Activated naive CD8-positive, alpha-beta T cell treated with anti-CD3 and anti-CD28 coated beads, Interleukin-2, amount 10 ng/mL, durations not matched to agents 7 days and 5 days (primary cell): ENCODE results near the gene UBXN11. TPM values are rescaled to one million over a fixed set of nuclear protein-coding genes. Genes with fewer than 3 reads are reported as not detected.

Source experiments
- ATAC-seq: fragments of 150-1000 bp; cut with Tn5 transposase; one replicate; pipeline ENCODE4 v1.10.0; 2021; ENCODE audit warnings: low read depth, moderate library complexity
- POLR2A ChIA-PET: fragments of 350-600 bp; sonication (Branson Sonifier 250); formaldehyde crosslinking; loops from one replicate; lab custom pipeline; 2021; ENCODE audit warnings: antibody characterized with exemption; lab: Charles Lee
- DNase-seq: peaks from one replicate; pipeline ENCODE4 v3.0.0; 2021
- H3K27ac Mint-ChIP-seq: one replicate; pipeline ENCODE4 v1.8.0; 2022; ENCODE audit warnings: mild to moderate bottlenecking, mixed read lengths
- H3K27me3 Mint-ChIP-seq: one replicate; pipeline ENCODE4 v1.8.0; 2022; ENCODE audit warnings: mild to moderate bottlenecking, moderate library complexity, mixed read lengths
- H3K36me3 Mint-ChIP-seq: one replicate; pipeline ENCODE4 v1.8.0; 2021; ENCODE audit warnings: mild to moderate bottlenecking, mixed read lengths
- H3K4me1 Mint-ChIP-seq: one replicate; pipeline ENCODE4 v1.8.0; 2021; ENCODE audit warnings: mixed read lengths
- H3K4me3 Mint-ChIP-seq: one replicate; pipeline ENCODE4 v1.8.0; 2022; ENCODE audit warnings: mild to moderate bottlenecking, moderate library complexity, mixed read lengths
- H3K9me3 Mint-ChIP-seq: one replicate; pipeline ENCODE4 v1.8.0; 2021; ENCODE audit warnings: mixed read lengths
- total RNA-seq, 2 experiments: library from RNA; stranded (reverse); gene quantifications; one replicate each; pipeline ENCODE4 v1.2.3, GENCODE V29; 2021

UBXN11 gene
- total RNA-seq, 2 experiments from 2014 or later, result 60.5 to 64.1 TPM

GRCh38 chr1:26259005-26259404 lies 47.4 kb downstream of the UBXN11 start:
- Mint-ChIP-seq H3K27me3 (no peaks in the 10 kb centered on the region), H3K27ac (no peak overlapping the region), H3K4me3 (no peak overlapping the region), H3K4me1 (peaks cover 3% of the 10 kb centered on the region), H3K9me3 (no peaks in the 10 kb centered on the region), H3K36me3 (peaks cover 50% of the 10 kb centered on the region)
- POLR2A ChIA-PET, result no interaction called here
- DNase-seq (no peak), ATAC-seq (no peak)

GRCh38 chr1:26257222-26257621 lies 49.2 kb downstream of the UBXN11 start:
- DNase-seq, result no peak
- POLR2A ChIA-PET, result no interaction called here
- no peak overlapping the region for H3K27ac Mint-ChIP-seq
- ATAC-seq, result no peak
- peaks cover 4% of the 10 kb centered on the region for H3K4me1 Mint-ChIP-seq
- H3K36me3 Mint-ChIP-seq, result peaks cover 44% of the 10 kb centered on the region
- no peaks in the 10 kb centered on the region for H3K27me3 Mint-ChIP-seq
- no peaks in the 10 kb centered on the region for H3K9me3 Mint-ChIP-seq
- no peak overlapping the region for H3K4me3 Mint-ChIP-seq

GRCh38 chr1:26254404-26254803 lies 52.0 kb downstream of the UBXN11 start:
- Mint-ChIP-seq H3K36me3 (peaks cover 37% of the 10 kb centered on the region), H3K4me3 (no peak overlapping the region), H3K9me3 (no peaks in the 10 kb centered on the region), H3K27ac (no peak overlapping the region), H3K4me1 (peaks cover 4% of the 10 kb centered on the region), H3K27me3 (no peaks in the 10 kb centered on the region)
- ATAC-seq (no peak), DNase-seq (no peak)
- POLR2A ChIA-PET, result no interaction called here

DNA sequence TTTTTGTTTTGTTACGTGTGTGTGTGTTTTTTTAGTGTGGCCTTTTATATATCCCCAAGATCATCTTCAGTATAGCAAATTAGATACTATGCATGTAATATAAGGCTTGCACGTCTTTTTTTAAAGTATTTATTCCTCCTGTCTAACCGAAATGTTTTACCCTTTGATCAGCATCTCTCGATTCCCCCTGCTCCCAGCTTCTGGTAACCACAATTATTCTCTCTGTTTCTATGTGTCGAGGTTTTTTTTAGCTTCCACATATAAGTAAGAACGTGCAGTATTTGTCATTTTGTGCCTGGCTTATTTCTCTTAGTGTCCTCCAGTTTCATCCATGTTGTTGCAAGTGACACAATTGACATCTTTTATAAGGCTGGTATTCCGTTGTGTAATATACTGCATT lies 53.7 kb downstream of the UBXN11 start:
- Mint-ChIP-seq H3K27ac (no peak overlapping the region), H3K4me1 (peaks cover 4% of the 10 kb centered on the region), H3K36me3 (peaks cover 24% of the 10 kb centered on the region), H3K9me3 (no peaks in the 10 kb centered on the region), H3K4me3 (no peak overlapping the region), H3K27me3 (no peaks in the 10 kb centered on the region)
- ATAC-seq (no peak), DNase-seq (no peak)
- POLR2A ChIA-PET, result no interaction called here

GRCh38 chr1:26239936-26240335 lies 66.5 kb downstream of the UBXN11 start:
- Mint-ChIP-seq H3K27me3 (no peaks in the 10 kb centered on the region), H3K27ac (no peak overlapping the region), H3K9me3 (no peaks in the 10 kb centered on the region), H3K36me3 (peaks cover 39% of the 10 kb centered on the region), H3K4me1 (peaks cover 32% of the 10 kb centered on the region), H3K4me3 (no peak overlapping the region)
- DNase-seq (no peak), ATAC-seq (no peak)
- POLR2A ChIA-PET, result no interaction called here

DNA sequence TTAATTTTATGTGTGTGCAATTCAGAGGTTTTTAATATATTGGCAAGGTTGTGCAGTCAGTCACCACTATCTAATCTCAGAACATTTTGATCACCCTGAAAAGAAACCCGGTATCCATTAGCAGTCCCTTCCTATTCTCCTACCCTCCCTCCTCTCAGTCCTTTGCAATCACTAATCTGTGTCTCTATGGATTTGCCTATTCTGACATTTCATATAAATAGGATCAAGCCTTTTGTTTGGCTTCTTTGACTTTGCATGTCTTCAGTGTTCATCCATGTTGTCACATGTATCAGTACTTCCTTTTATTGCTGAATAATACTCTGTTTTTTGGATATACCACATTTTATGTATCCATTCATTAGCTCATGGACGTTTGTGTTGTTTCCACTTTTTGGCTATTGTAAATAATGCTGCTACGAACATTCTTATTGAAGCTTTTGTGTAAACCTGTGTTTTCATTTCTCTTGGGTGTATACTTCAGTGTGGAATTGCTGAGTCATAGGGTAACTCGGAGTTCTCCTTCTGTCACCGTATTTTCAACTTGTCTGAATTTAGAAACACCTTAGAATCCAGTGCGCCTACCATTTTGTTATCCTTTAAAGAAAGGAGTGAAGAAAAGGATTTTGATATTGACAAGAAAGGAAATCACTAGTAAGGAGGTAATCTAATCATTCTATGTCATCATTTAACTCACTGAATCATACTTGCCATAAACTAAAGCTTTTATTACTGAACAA lies 69.0 kb downstream of the UBXN11 start:
- Mint-ChIP-seq H3K27ac (no peak overlapping the region), H3K4me1 (peaks cover 35% of the 10 kb centered on the region), H3K36me3 (peaks cover 25% of the 10 kb centered on the region), H3K4me3 (peak overlapping the region; percentile 25), H3K27me3 (no peaks in the 10 kb centered on the region), H3K9me3 (no peaks in the 10 kb centered on the region)
- POLR2A ChIA-PET, result interaction anchor here (0.6 kb wide), 1 partner anchor 68 kb away, joined by 3 read pairs; the partner anchor contains the start of gene ZNF593
- ATAC-seq (no peak), DNase-seq (no peak)

GRCh38 chr1:26234644-26235370 lies 71.6 kb downstream of the UBXN11 start:
- Mint-ChIP-seq H3K4me1 (peaks cover 33% of the 10 kb centered on the region), H3K27ac (peak overlapping the region; percentile 97), H3K36me3 (peaks cover 19% of the 10 kb centered on the region), H3K9me3 (no peaks in the 10 kb centered on the region), H3K4me3 (peak overlapping the region; percentile 100), H3K27me3 (no peaks in the 10 kb centered on the region)
- ATAC-seq, result no peak
- POLR2A ChIA-PET, result interaction anchor here (0.5 to 2.0 kb wide), 20 partner anchors 30 to 237 kb away, joined by 3 to 21 read pairs (median 4); partner anchors contain the start of genes ZNF593 and ZNF593OS
- DNase-seq, result no peak

DNA sequence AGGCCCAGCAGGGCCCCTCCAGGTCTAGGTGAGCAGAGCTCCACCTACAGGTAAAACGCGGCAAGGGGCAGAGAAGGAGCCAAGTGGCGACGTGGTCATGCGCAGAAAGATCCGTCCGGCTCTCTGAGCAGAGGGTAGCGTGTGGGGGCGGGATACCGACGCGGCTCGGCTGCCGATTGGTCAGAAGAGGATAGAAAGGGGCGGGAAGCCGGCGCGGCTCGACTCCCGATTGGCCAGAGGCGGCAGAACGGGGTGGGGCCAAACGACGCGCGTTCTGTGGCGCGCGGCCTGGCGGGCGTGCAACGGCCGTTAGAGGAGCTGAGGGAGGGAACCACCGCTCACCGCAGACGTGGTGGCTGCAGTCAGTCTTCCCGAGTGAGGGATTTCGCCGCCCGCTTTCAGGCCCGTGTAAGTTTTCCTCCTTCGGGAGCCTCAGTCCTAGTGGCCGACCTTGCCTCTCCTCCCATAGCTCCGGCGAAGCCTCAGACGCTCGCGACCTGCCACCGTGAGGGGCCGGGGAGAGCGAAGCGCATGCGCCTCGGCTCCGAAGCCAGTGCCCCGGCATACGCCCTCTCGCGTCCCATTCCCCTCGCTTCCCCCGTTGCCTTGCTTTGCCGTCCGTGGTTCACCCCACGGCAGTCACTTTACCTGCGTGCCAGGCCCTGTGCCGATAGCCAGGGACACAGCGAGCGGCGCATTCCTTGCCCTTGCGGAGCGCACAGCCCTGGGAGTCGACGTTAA lies 72.4 kb downstream of the UBXN11 start, which contains the start of gene CEP85:
TSS of gene CEP85 (plus strand) at position 298 of the 741 bp plus-strand sequence. CDS start 5,584 bp downstream, outside the sequence.
- H3K27me3 Mint-ChIP-seq, result no peaks in the 10 kb centered on the region
- H3K4me3 Mint-ChIP-seq, result peak within 1 kb of the TSS; percentile 100
- peaks cover 29% of the 10 kb centered on the region for H3K4me1 Mint-ChIP-seq
- peak; percentile 97 for DNase-seq
- H3K27ac Mint-ChIP-seq, result peak within 1 kb of the TSS; percentile 97
- peak; percentile 94 for ATAC-seq
- H3K36me3 Mint-ChIP-seq, result peaks cover 15% of the 10 kb centered on the region
- POLR2A ChIA-PET, result interaction anchor here (0.6 to 2.0 kb wide), 13 partner anchors 29 to 238 kb away, joined by 3 to 21 read pairs (median 4); partner anchors contain the start of genes HMGN2, ZNF593 and ZNF593OS
- H3K9me3 Mint-ChIP-seq, result no peaks in the 10 kb centered on the region

Other genes with a start within 250 kb of the UBXN11 start
- gene TRIM63, start 239.0 kb downstream of the UBXN11 start, total RNA-seq, result not detected
- gene PDIK1L, start 194.8 kb downstream of the UBXN11 start, total RNA-seq, result 10 to 100 TPM; 21.2 to 22.1 TPM
- gene FAM110D, start 147.6 kb downstream of the UBXN11 start, total RNA-seq, result not detected
- gene C1orf232, start 137.7 kb downstream of the UBXN11 start, total RNA-seq, result not detected
- gene ZNF593, start 136.7 kb downstream of the UBXN11 start, total RNA-seq, result 10 to 100 TPM; 26.5 to 31.0 TPM
- gene ZNF593OS, start 134.8 kb downstream of the UBXN11 start, total RNA-seq, result not detected
- 1 to 10 TPM; 4.5 to 6.0 TPM for gene CNKSR1, start 129.1 kb downstream of the UBXN11 start, total RNA-seq
- not detected for gene CATSPER4, start 116.0 kb downstream of the UBXN11 start, total RNA-seq
- 10 to 100 TPM; 36.0 to 37.2 TPM for gene CEP85, start 72.4 kb downstream of the UBXN11 start, total RNA-seq
- 100 to 1,000 TPM; 531 to 542 TPM for gene SH3BGRL3, start 26.6 kb downstream of the UBXN11 start, total RNA-seq
- 1,000 to 10,000 TPM; 1,078 to 1,088 TPM for gene CD52, start 11.3 kb upstream of the UBXN11 start, total RNA-seq
- gene CRYBG2, start 47.5 kb upstream of the UBXN11 start, total RNA-seq, result 10 to 100 TPM in 1 of 2 experiments, 1 to 10 TPM in 1; 7.9 to 10.3 TPM
- 1 to 10 TPM; 9.3 to 9.9 TPM for gene ZNF683, start 66.1 kb upstream of the UBXN11 start, total RNA-seq
- gene LIN28A, start 104.2 kb upstream of the UBXN11 start, total RNA-seq, result not detected
- 10 to 100 TPM; 45.9 to 48.2 TPM for gene DHDDS, start 125.7 kb upstream of the UBXN11 start, total RNA-seq
- gene HMGN2, start 165.8 kb upstream of the UBXN11 start, total RNA-seq, result 100 to 1,000 TPM; 812 to 846 TPM
- 100 to 1,000 TPM; 138 to 153 TPM for gene RPS6KA1, start 223.1 kb upstream of the UBXN11 start, total RNA-seq